ENCODE measurements around the gene MTX3. TPM values are rescaled to one million over a fixed set of nuclear protein-coding genes. Genes with fewer than 3 reads are reported as not detected.

Gene MTX3
- total RNA-seq, 1 donor from 2014 or later: 22.1 TPM

GRCh38 chr5:79982136-79982535, 8.9 kb downstream of the MTX3 start:
- Histone ChIP-seq H3K27me3 (ENCODE audit: control insufficient read depth, insufficient read depth, low read length) (no peaks in the 10 kb centered on the region), H3K4me3 (ENCODE audit: low read depth, low read length) (no peak overlapping the region), H3K36me3 (ENCODE audit: control insufficient read depth, insufficient read depth, low read length) (peaks cover 2% of the 10 kb centered on the region)
- no peak for TF ChIP-seq CTCF (IDR thresholded peaks at IDR 0.05; ENCODE audit: insufficient read depth, low read length, severe bottlenecking)
- FAIRE-seq (no peak), DNase-seq (ENCODE audit: low read depth) (no peak)

GRCh38 chr5:79976759-79977515, 14.1 kb downstream of the MTX3 start:
- FAIRE-seq: no peak

GRCh38 chr5:79975422-79975821, 15.6 kb downstream of the MTX3 start:
- no peak for TF ChIP-seq CTCF (IDR thresholded peaks at IDR 0.05; ENCODE audit: insufficient read depth, low read length, severe bottlenecking)
- FAIRE-seq: no peak
- Histone ChIP-seq H3K27me3 (ENCODE audit: control insufficient read depth, insufficient read depth, low read length) (no peaks in the 10 kb centered on the region), H3K4me3 (ENCODE audit: low read depth, low read length) (no peak overlapping the region), H3K36me3 (ENCODE audit: control insufficient read depth, insufficient read depth, low read length) (no peaks in the 10 kb centered on the region)
- no peak for DNase-seq (ENCODE audit: low read depth)

More at GRCh38 chr5:79976759-79977515, 14.1 kb downstream of the MTX3 start:
- H3K27me3 ChIP-seq (ENCODE audit: control insufficient read depth, insufficient read depth, low read length): no peaks in the 10 kb centered on the region
- no peak overlapping the region for H3K4me3 ChIP-seq (ENCODE audit: low read depth, low read length)
- no peak for TF ChIP-seq CTCF (IDR thresholded peaks at IDR 0.05; ENCODE audit: insufficient read depth, low read length, severe bottlenecking)
- H3K36me3 ChIP-seq (ENCODE audit: control insufficient read depth, insufficient read depth, low read length): no peaks in the 10 kb centered on the region
- DNase-seq (ENCODE audit: low read depth): no peak

- no peak for FAIRE-seq
Measured at GRCh38 chr5:79974886-79975285, 16.2 kb downstream of the MTX3 start.

GRCh38 chr5:79973996-79974395, 17.1 kb downstream of the MTX3 start:
- H3K27me3 ChIP-seq (ENCODE audit: control insufficient read depth, insufficient read depth, low read length): no peaks in the 10 kb centered on the region
- H3K36me3 ChIP-seq (ENCODE audit: control insufficient read depth, insufficient read depth, low read length): no peaks in the 10 kb centered on the region
- no peak for TF ChIP-seq CTCF (IDR thresholded peaks at IDR 0.05; ENCODE audit: insufficient read depth, low read length, severe bottlenecking)
- no peak overlapping the region for H3K4me3 ChIP-seq (ENCODE audit: low read depth, low read length)
- no peak for FAIRE-seq
- DNase-seq (ENCODE audit: low read depth): no peak

More at GRCh38 chr5:79974886-79975285, 16.2 kb downstream of the MTX3 start:
- TF ChIP-seq CTCF (IDR thresholded peaks at IDR 0.05; ENCODE audit: insufficient read depth, low read length, severe bottlenecking): no peak
- H3K27me3 ChIP-seq (ENCODE audit: control insufficient read depth, insufficient read depth, low read length): no peaks in the 10 kb centered on the region
- no peaks in the 10 kb centered on the region for H3K36me3 ChIP-seq (ENCODE audit: control insufficient read depth, insufficient read depth, low read length)
- no peak overlapping the region for H3K4me3 ChIP-seq (ENCODE audit: low read depth, low read length)
- peak; percentile 82 for DNase-seq (ENCODE audit: low read depth)

GRCh38 chr5:79973511-79973910, 17.6 kb downstream of the MTX3 start:
- Histone ChIP-seq H3K27me3 (ENCODE audit: control insufficient read depth, insufficient read depth, low read length) (no peaks in the 10 kb centered on the region), H3K4me3 (ENCODE audit: low read depth, low read length) (no peak overlapping the region), H3K36me3 (ENCODE audit: control insufficient read depth, insufficient read depth, low read length) (no peaks in the 10 kb centered on the region)
- FAIRE-seq (no peak), DNase-seq (ENCODE audit: low read depth) (no peak)
- TF ChIP-seq CTCF (IDR thresholded peaks at IDR 0.05; ENCODE audit: insufficient read depth, low read length, severe bottlenecking): no peak

Measured in bronchial epithelial cell (primary cell).